ENCODE data around the gene CLECL1. TPM values are rescaled to one million over a fixed set of nuclear protein-coding genes. Genes with fewer than 3 reads are reported as not detected.

Gene CLECL1
- total and polyA plus RNA-seq, 2 donors (not counting 3 experiments of a cell fraction or from before 2014, with no cell fraction given): not detected

DNA sequence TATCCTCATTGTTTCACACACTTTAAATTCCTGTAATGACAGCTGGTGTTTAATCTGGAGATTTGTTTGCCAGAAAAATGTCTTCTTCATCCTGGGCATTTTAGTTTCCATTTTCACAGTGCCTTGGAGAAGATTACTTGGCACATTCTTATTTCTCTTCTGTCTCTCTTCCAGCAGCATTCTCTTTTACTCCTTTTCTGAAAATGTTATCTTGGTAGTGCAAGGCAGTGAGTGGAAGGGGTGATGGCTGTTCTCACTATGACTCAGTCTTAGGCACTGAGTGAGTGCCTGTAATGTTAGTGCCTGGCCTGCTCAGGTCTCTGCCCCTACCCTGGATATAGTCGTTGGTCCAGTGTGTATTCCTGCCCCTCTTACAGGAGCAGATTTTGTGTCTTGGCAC lies 13.1 kb downstream of the CLECL1 start:
- H3K4me1 ChIP-seq (ENCODE audit: control insufficient read depth, extremely low read depth, insufficient read depth, low read length): peaks cover 23% of the 10 kb centered on the region
- no peak overlapping the region for H3K27ac ChIP-seq (ENCODE audit: insufficient read depth, low read depth, low read length)
- H3K9ac ChIP-seq (replicated peaks; ENCODE audit: extremely low read depth, insufficient read depth, low read length): no peak overlapping the region
- H3K79me2 ChIP-seq (ENCODE audit: control insufficient read depth, insufficient read depth, low read length): no peaks in the 10 kb centered on the region
- H3K9me1 ChIP-seq (replicated peaks; ENCODE audit: control insufficient read depth, extremely low read depth, insufficient read depth, low read length): no peaks in the 10 kb centered on the region
- H3K36me3 ChIP-seq (ENCODE audit: control insufficient read depth in 2 of 2, extremely low read depth in 1 of 2, insufficient read depth in 2 of 2, low read length in 2 of 2): no peaks in the 10 kb centered on the region
- H3K27me3 ChIP-seq (ENCODE audit: control insufficient read depth in 2 of 2, insufficient read depth in 2 of 2, low read length in 2 of 2): no peaks in the 10 kb centered on the region
- ChIA-PET CTCF (interaction anchor here (4.2 kb wide), 1 partner anchor 11 kb away, joined by 25 read pairs; no protein-coding TSS in a partner anchor), POLR2A (no interaction called here)
- BruUV-seq (replicated peaks): no TSS peak
- H3K4me2 ChIP-seq (ENCODE audit: insufficient read depth, low read length): no peak overlapping the region
- FAIRE-seq (no peak), DNase-seq (ENCODE audit: low read depth, low spot score) (no peak)
- no peak overlapping the region for H3K4me3 ChIP-seq (replicated peaks in 1 of 3; ENCODE audit: insufficient read depth in 1 of 3, low read depth in 1 of 3, low read length in 3 of 3)
- dilution Hi-C loops (cut with MboI; ENCODE audit: extremely low pct_ligation_motif_present, low sequenced_read_pairs): no loop called here
- TF ChIP-seq MYC (IDR thresholded peaks at IDR 0.05; ENCODE audit: low read depth, low read length): no peak
- no peak for TF ChIP-seq CTCF (IDR thresholded peaks at IDR 0.05; ENCODE audit: extremely low read depth in 1 of 2, insufficient read depth in 1 of 2, low read depth in 1 of 2, low read length in 2 of 2)
- TF ChIP-seq EZH2 (IDR thresholded peaks at IDR 0.05; ENCODE audit: borderline replicate concordance, low read depth, low read length, severe bottlenecking): no peak
- TF ChIP-seq JUN (IDR thresholded peaks at IDR 0.05; ENCODE audit: borderline replicate concordance, insufficient read depth, insufficient read length, low read depth): no peak
- TF ChIP-seq MAX (IDR thresholded peaks at IDR 0.05; ENCODE audit: insufficient read depth, insufficient read length): no peak
- no peak for TF ChIP-seq FOS (IDR thresholded peaks at IDR 0.05; ENCODE audit: borderline replicate concordance, insufficient read depth, low read length)
- no peak for TF ChIP-seq GATA2 (IDR thresholded peaks at IDR 0.05; ENCODE audit: insufficient read depth, insufficient read length, low read depth, low read length)
- TF ChIP-seq POLR2A (IDR thresholded peaks at IDR 0.05; ENCODE audit: low read depth, low read length): no peak
- TF ChIP-seq POLR2AphosphoS5 (IDR thresholded peaks at IDR 0.05; ENCODE audit: insufficient read depth, low read depth, low read length): no peak
- intact Hi-C loops (cut with micrococcal nuclease): no loop called here
- H4K20me1 ChIP-seq (replicated peaks; ENCODE audit: control insufficient read depth, extremely low read depth, insufficient read depth, low read length): no peaks in the 10 kb centered on the region
- H2AFZ ChIP-seq (ENCODE audit: low read depth, low read length): no peak overlapping the region
- H3K9me3 ChIP-seq (replicated peaks; ENCODE audit: control insufficient read depth, insufficient read depth, low read length): no peaks in the 10 kb centered on the region
